Adrenal gland (tissue), 5 donors: ENCODE measurements around the gene ZFHX3.
"Not testable (repeated sequence)": the region's sequence is repeated elsewhere in the genome, so short reads cannot be mapped to it uniquely, and the experiment has no call there.

Experiments used
- CTCF ChIP-seq, 6 experiments: fragments of 450-650 bp in 4 of 6; fragments of 200-600 bp in 2 of 6; sonication (generic) in 1 of 6; IDR thresholded peaks; 1 replicate in 5 of 6; 2 replicates in 1 of 6; pipeline versions ENCODE4 v1.5.1 to v1.8.0; 2016 to 2021; ENCODE audit warnings: antibody characterized with exemption in 6 of 6, mild to moderate bottlenecking in 2 of 6, moderate library complexity in 1 of 6
- POLR2A ChIP-seq, 2 donors: fragments of 450-650 bp; IDR thresholded peaks; one replicate each; pipeline ENCODE4 v1.6.1; 2017; ENCODE audit warnings: antibody characterized with exemption in 2 of 2, mild to moderate bottlenecking in 2 of 2, moderate library complexity in 1 of 2
- donor health status: DM: no; HTN: no; CAD: no.

- not testable (repeated sequence) for TF ChIP-seq POLR2A, CTCF (IDR thresholded peaks at IDR 0.05)
Measured at GRCh38 chr16:73009710-73010109, 38.2 kb downstream of the ZFHX3 start.
